Endothelial cell of hepatic sinusoid (primary cell): ENCODE measurements around the gene NBEAL2.

ENCODE experiments used
- in situ Hi-C: cut with HindIII; loops from 2 replicates; pipeline ENCODE4 v1.10.0; 2017; ENCODE audit warnings: low sequenced_read_pairs

Gene NBEAL2

GRCh38 chr3:46943237-46944187 is 36.0 kb upstream of the NBEAL2 start:
- in situ Hi-C loops = no loop called here

DNA sequence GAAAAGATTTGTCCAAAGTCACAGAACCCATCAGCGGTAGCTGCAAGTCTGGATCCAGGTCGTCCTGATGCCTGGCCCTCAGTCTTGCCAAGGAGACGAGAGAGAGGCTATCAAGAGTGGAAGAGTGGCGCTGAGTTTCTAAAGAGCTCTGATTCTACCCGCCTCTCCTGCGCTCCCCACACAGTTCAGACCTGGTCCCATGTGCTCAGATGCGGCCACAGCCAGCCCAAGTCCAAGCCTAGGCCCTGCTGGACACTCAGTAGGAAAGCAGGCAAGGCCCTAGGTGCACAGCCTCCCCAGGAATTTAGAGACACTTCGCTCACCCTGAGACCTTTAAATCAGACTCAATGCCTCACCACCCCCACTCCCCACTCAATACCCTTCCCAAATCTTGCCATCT is 35.3 kb upstream of the NBEAL2 start:
- in situ Hi-C loops = no loop called here

DNA sequence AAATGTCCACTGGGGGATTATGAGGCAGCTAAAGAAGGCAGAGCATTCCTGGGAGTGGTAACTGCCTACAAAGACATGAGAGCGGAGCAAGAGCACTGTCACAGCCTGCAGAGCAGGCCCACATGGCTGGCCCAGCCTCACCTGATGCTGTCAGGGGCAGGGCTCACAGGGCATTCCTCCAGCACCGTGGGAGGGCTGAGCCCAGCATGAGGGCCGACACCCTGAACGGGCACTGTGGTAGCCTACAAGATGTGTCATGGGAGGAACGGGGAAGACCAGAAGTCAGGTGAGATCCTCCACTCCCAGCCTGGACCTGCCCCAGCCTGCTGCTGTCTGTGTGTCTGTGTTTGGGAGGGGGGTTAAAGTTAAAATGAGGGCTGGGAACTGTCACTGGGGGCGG is 33.0 kb upstream of the NBEAL2 start:
- in situ Hi-C loops = no loop called here

- in situ Hi-C loops = no loop called here
Measured at GRCh38 chr3:46946856-46947545, 32.5 kb upstream of the NBEAL2 start.

DNA sequence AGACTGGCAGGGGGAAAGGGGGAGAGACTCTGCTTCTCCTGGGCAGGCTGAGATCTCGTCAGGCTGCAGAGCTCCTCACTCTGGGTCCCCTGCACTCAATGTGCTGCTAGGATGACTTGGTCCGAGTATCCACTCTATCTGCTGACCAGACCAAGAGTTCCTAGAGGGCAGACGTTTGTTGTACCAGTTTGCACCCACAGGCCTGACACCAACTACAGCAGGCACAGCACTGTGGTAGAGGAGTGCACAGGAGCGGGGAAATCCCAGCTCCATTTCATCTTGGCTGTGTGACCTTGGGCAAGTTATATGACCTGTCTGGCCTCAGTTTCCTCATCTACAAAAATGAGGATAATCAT is 31.9 kb upstream of the NBEAL2 start:
- in situ Hi-C loops = no loop called here

- in situ Hi-C loops = no loop called here
Measured at GRCh38 chr3:46947981-46948791, 31.3 kb upstream of the NBEAL2 start.

DNA sequence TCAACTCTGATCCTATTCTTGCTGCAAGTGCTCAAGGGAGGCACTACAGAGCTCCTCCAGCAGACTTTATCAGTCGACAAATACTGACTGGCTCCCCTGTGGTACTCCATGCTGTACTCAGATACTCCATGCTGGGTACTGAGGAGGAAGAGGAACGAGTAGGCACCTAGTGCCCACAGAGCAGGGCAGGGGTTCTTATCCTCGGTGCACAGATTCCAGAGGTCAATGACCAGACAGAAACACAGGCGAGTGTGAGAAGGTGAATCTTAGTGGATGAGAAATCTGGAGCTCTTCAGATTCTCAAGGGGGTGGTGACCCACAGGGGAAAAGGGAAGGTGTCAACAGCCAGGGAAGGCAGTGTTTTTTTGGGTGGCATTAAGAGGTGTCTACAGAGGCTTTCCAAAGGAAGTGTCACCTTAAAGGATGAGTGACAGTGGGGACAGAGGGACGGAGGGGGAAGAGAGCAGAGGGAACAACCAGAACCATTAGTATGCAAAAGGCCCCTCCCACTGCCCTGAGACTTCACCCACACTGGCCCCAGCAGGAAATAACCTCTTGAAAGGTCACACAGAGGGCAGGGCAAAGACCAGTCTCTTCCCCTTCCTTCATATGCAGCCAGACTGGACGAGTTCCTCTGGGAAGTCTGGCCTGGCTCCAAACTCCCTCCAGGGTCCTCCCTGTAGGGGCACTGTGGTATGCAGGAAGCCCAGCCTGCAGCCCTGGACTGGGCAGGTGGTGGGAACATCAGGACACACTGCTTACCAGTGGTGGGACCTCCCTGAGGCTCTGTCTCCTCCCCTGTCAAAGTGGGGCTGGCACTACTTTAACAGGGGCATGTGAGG is 30.4 kb upstream of the NBEAL2 start:
- in situ Hi-C loops = no loop called here

DNA sequence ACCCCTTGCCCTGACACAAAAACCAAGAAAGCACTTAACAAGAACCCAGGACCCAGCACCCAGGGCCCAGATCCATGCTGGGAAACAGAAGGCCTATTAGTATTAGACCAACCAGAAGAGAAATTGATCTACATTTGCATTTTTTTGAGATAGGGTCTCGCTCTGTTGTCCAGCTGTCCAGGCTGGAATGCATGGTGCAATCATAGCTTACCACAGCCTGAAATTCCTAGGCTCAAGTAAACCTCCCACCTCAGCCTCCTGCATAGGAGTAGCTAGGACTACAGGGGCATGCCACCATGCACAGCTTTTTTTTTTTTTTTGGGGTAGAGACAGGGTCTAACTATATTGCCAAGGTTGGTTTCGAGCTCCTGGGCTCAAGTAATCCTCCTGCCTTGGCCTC is 29.3 kb upstream of the NBEAL2 start:
- in situ Hi-C loops = no loop called here

DNA sequence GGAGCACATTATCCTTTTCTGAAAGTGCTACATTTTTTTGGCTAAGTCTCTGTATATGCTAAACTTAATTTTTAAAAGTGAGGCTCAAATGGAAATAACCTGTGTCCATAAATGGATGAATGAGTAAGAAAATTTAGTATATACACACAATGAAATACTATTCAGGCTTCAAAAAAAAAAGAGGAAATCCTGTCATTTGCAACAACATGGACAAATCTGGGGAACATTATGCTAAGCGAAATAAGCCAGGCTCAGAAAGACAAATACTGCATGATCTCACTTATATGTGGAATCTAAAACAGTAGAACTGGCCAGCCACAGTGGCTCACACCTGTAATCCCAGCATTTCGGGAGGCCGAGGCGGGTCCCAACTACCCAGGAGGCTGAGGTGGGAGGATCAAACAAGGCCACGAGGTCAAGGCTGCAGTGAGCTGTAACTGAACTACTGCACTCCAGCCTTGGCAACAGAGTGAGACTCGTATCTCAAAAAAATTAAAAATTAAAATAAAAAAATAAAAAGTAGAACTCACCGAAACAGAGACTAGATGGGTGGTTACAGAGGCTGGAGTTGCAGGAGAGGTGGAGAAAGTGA is 28.7 kb upstream of the NBEAL2 start:
- in situ Hi-C loops = no loop called here

GRCh38 chr3:46952813-46953212 is 26.7 kb upstream of the NBEAL2 start:
- in situ Hi-C loops = no loop called here

GRCh38 chr3:46953234-46954010 is 26.0 kb upstream of the NBEAL2 start:
- in situ Hi-C loops = no loop called here

- in situ Hi-C loops = no loop called here
Measured at GRCh38 chr3:46954178-46954577, 25.3 kb upstream of the NBEAL2 start.

DNA sequence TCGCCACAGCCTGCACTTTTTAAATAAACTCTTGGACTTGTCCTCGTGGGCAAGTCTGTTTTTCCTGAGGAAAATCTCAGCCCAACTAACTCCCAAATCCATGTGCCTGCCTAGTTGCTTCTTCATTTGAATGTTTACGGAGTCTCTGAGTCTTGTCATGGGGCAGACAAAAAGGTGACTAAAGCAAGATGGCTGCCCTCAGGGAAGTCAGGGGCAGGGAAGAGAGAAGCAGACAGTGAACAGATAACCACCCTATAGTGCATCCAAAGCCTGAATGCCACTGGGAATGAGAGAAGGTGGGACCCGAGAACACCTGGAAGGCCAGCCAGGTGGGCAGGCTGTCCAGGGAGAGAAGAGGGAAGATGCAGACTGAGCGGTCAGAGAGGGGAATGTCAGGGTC is 24.3 kb upstream of the NBEAL2 start:
- in situ Hi-C loops = no loop called here

GRCh38 chr3:46955801-46956259 is 23.6 kb upstream of the NBEAL2 start:
- in situ Hi-C loops = no loop called here

GRCh38 chr3:46957092-46957820 is 22.2 kb upstream of the NBEAL2 start:
- in situ Hi-C loops = no loop called here

GRCh38 chr3:46958467-46959160 is 20.9 kb upstream of the NBEAL2 start:
- in situ Hi-C loops = no loop called here

- in situ Hi-C loops = no loop called here
Measured at GRCh38 chr3:46959161-46959511, 20.3 kb upstream of the NBEAL2 start.

GRCh38 chr3:46960081-46960701 is 19.3 kb upstream of the NBEAL2 start:
- in situ Hi-C loops = no loop called here
